NOMO-1 (cell line): ENCODE results near the gene SPINK5.
"Not testable (repeated sequence)": the region's sequence is repeated elsewhere in the genome, so short reads cannot be mapped to it uniquely, and the experiment has no call there.

Experiments
- DNase-seq, 2 experiments: peaks; one replicate each; lab custom pipeline; 2025; ENCODE audit not compliant: unreplicated experiment in 2 of 2; lab: John Stamatoyannopoulos, UW

SPINK5 gene, protein sequence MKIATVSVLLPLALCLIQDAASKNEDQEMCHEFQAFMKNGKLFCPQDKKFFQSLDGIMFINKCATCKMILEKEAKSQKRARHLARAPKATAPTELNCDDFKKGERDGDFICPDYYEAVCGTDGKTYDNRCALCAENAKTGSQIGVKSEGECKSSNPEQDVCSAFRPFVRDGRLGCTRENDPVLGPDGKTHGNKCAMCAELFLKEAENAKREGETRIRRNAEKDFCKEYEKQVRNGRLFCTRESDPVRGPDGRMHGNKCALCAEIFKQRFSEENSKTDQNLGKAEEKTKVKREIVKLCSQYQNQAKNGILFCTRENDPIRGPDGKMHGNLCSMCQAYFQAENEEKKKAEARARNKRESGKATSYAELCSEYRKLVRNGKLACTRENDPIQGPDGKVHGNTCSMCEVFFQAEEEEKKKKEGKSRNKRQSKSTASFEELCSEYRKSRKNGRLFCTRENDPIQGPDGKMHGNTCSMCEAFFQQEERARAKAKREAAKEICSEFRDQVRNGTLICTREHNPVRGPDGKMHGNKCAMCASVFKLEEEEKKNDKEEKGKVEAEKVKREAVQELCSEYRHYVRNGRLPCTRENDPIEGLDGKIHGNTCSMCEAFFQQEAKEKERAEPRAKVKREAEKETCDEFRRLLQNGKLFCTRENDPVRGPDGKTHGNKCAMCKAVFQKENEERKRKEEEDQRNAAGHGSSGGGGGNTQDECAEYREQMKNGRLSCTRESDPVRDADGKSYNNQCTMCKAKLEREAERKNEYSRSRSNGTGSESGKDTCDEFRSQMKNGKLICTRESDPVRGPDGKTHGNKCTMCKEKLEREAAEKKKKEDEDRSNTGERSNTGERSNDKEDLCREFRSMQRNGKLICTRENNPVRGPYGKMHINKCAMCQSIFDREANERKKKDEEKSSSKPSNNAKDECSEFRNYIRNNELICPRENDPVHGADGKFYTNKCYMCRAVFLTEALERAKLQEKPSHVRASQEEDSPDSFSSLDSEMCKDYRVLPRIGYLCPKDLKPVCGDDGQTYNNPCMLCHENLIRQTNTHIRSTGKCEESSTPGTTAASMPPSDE

GRCh38 chr5:148063861-148064260 is at the start of gene SPINK5:
TSS of gene SPINK5 (plus strand) at chr5:148063980. CDS start at chr5:148064045, 65 bp downstream.
- DNase-seq = no peak

- no peak for DNase-seq
Observed at GRCh38 chr5:148014276-148014675, 49.5 kb upstream of the SPINK5 start.

DNA sequence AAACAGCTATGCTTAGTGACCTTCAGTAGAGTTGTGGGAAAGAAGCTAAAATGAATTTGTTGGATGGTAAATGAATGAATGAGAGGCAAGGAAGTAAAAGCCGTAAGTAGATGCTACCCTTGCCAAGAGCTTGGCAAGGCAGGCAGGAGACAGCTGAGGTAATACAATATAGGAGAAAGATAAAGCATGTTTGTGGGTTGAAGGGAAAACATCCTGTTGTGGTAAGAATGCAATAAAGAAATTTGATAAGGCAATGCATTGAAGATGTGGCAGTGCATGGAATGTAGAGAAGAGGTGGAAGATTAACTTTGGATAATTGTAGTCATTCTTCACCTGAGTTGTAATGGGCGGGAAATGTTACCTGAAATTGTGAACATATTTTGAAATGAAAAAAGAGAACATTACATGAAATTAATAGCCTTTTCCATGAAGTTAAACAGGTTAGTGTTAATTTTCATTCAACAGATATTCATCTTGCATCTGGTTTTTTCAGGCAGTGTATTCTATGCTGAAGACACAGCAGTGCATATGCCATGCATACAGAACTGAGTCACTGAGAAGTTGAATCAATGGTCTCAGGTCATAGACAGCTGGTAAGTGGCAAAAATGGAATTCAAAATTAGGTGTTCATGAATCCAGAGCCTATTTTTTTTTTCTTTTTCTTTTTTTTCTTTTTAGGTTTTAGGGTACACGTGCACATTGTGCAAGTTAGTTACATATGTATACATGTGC is 43.4 kb upstream of the SPINK5 start:
- no peak for DNase-seq

DNA sequence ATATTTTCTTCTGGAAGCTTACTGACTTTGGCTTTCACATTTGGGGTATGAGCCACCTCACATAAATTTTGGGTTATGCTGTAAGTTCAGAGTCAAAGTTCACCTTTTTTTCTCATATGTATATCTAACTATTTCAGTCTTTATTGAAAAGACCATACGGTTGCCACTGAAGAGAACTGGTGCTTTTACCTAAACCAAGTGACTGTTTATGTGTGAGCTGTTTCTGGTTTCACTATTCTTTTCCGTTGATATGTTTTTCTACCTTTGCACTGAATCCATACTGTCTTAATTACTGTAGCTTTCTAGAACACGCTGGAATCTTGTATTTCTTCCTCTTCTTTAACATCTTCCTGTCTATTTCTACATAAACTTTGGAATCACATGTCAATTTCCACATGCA is 36.3 kb upstream of the SPINK5 start:
- DNase-seq = no peak

- DNase-seq = no peak
Observed at GRCh38 chr5:148029131-148029530, 34.6 kb upstream of the SPINK5 start.

GRCh38 chr5:148033134-148033533 is 30.6 kb upstream of the SPINK5 start:
- no peak for DNase-seq

DNA sequence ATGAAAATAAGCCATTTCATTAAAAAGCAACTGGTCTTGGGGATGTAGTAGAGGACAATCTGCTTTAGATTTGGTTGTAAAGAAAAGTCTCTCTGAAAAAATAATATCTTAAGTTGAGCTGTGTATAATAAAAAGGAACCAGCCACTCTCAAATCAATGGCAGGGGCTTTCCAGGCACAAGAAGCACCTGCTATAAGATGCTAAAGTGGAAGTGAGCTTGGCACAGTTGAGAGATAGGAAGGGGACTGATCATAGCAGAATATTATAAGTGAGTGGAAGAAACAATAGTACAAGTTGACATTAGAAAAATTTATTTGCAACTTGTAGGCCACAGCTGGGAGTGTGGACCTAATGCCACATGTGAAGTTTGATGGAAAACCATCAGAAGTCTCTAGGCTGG is 28.1 kb upstream of the SPINK5 start:
- DNase-seq = no peak

- DNase-seq = no peak
Observed at GRCh38 chr5:148042881-148043280, 20.9 kb upstream of the SPINK5 start.

DNA sequence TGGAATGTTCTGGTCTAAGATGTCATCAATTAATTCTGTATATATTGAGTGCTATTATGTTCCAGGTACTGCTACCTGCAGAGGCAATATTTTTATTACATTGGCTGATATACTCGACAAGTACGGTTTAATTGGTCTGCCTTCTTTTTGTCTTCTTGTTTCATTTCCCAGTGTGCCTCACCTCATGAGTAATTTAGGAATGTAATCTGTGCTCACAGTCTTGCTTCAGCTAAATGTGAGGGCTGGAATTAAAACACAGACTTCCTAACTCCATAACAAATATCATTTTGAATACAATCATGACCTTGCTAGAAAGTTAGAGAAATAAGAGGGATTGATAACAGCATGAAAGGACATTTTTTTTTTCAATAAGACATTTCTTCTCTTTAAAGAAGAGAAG is 20.1 kb upstream of the SPINK5 start:
- no peak for DNase-seq

GRCh38 chr5:148055160-148055559 is 8.6 kb upstream of the SPINK5 start:
- not testable (repeated sequence) for DNase-seq

DNA sequence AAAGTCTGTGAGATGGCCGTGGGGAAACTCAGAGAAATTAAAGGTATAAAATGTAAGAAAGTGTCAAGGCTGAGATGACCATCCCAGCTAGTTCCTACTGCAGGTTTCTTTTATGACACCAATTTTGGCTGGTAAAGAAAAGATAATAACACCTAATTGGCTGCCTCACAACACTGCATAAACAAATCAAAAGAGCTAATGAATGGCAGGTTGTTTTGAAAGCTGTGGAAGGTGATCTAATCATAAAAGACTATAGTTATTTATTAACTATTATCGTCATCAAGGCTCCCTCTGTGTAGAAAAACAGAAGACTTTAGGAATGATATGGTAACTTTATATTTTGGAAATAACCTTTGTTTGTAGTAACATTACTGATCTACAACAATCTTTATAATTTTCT is 3.5 kb upstream of the SPINK5 start:
- no peak for DNase-seq

DNA sequence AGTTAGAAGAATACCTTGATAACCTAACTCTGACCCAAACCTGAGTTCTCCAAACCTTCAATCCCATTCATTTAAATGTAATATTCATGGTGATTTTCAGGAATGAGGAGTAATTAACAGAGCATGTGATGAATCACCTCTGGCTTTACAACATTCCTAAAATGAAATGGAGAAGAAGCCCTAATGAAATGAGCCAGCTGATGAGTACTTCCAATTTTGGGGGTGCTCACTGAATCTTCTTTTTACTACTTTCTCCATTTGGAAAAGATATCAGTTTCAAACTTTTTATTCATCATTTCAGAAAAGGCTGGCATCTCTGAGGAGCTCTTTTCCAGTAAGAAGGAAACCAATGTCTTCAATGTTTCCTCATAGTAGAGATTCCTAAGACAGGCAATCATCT is 2.9 kb upstream of the SPINK5 start:
- DNase-seq = no peak

DNA sequence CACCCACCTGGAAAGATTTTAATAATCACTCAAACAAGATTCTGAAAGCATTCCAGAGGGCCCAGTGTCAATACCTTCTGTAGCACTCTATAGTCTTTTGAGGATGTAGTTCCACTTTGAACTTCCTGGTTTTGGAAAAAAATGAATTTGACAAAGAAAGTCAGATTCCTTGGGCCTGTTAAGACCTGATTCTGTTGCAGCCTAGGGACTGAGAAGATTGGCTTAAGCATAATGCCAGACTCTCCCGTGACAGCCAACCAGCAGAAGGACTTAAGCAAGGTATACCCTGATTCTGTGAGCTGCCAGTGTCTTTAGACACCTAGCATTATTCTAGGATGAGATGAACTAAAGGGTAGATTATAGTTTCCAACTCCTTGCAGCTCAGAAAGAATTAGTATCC is 6.8 kb downstream of the SPINK5 start:
- DNase-seq = no peak

DNA sequence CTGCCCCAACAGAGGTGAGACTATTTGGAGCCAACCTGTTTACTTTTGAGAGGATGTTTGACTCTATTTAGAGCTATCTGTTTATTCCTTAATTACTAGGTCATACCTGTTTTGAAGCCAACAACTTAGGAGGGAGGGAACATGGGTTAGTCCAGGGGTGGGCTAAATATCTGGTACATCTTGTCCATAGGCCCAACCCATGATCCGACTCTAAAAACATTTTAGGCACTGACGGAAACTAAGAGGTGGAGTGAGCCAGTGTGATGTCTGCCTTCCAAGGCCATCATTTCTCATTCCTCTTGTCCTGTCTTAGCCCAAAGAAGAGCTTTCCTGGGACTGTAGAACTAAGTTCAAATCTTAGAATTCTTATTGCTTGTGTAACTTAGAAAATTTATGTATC is 8.4 kb downstream of the SPINK5 start:
- no peak for DNase-seq

DNA sequence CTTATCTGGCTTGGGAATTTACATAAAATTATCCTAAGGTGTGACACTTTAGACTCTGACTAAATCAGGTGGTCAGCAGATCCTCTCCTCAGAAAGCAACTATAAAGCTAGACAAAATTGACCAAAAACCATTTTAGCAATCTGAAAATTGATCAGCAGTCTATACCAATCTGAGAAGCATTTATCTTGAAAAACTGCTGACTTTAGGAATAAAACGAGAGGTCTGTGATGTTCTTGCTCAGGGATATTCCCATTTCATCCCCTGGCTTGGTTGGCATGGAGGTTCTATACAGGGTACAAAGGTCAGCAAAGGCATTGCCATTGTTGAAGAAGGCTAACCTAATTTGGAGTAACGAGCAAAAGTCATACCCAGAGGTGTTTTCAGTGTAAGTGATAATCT is 11.7 kb downstream of the SPINK5 start:
- no peak for DNase-seq

DNA sequence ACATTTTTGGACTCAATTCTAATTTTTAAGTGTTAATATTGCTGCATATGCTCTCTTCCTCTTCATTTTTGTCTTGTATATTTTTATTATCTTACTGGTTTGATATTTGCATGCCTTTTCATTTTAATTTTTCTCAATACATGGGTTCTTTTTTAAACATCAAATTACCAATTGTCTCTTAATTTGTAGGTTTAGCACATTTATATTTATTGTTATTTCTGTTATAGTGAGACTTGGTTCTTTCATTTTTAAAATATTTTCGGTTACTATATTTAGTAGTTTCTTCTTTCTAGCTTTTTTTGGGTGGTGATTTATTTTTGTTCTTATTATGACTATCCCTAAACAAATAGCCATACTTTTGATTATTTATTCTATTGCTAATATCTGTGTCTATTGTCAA is 19.4 kb downstream of the SPINK5 start:
- DNase-seq = no peak

GRCh38 chr5:148084269-148084668 is 20.5 kb downstream of the SPINK5 start:
- DNase-seq = no peak

GRCh38 chr5:148085310-148085709 is 21.5 kb downstream of the SPINK5 start:
- DNase-seq = no peak

- DNase-seq = no peak
Observed at GRCh38 chr5:148085977-148086705, 22.4 kb downstream of the SPINK5 start.

- no peak for DNase-seq
Observed at GRCh38 chr5:148090146-148090772, 26.5 kb downstream of the SPINK5 start.
